Neural cell (in vitro differentiated cells): ENCODE results near the gene REM2. TPM values are rescaled to one million over a fixed set of nuclear protein-coding genes. Genes with fewer than 3 reads are reported as not detected.

Source experiments
- H2AFZ ChIP-seq: fragments of 200-600, 300-800 bp; sonication (generic), shearing (Covaris generic); 2 replicates; pipeline ENCODE4 v1.6.0; 2014; ENCODE audit warnings: low read depth, mild to moderate bottlenecking, antibody characterized with exemption, low read length, moderate library complexity
- H3F3A ChIP-seq: fragments of 200-600 bp; shearing (Covaris generic); 2 replicates; pipeline ENCODE4 v1.6.1; 2016; ENCODE audit warnings: mild to moderate bottlenecking, moderate library complexity, mixed read lengths, antibody characterized with exemption, low read length; ENCODE audit not compliant: insufficient read depth, poor library complexity, severe bottlenecking
- H3K27ac ChIP-seq: fragments of 200-600, 300-800 bp; sonication (generic), shearing (Covaris generic); 2 replicates; pipeline ENCODE4 v1.5.1; 2014; ENCODE audit warnings: mild to moderate bottlenecking, low read length, moderate library complexity
- H3K27me3 ChIP-seq: fragments of 300-800, 200-600 bp; sonication (generic), shearing (Covaris generic); 2 replicates; pipeline ENCODE4 v1.6.0; 2014; ENCODE audit warnings: mild to moderate bottlenecking, low read depth, low read length, moderate library complexity; ENCODE audit not compliant: insufficient read depth
- H3K36me3 ChIP-seq: fragments of 300-800, 200-600 bp; sonication (generic), shearing (Covaris generic); 2 replicates; pipeline ENCODE4 v1.5.1; 2014; ENCODE audit warnings: mild to moderate bottlenecking, antibody characterized with exemption, low read length, moderate library complexity; ENCODE audit not compliant: insufficient read depth
- H3K4me2 ChIP-seq: fragments of 300-800, 200-600 bp; sonication (generic), shearing (Covaris generic); 2 replicates; pipeline ENCODE4 v1.6.0; 2014; ENCODE audit warnings: mild to moderate bottlenecking, low read length
- H3K4me3 ChIP-seq: fragments of 300-800, 200-600 bp; sonication (generic), shearing (Covaris generic); 2 replicates; pipeline ENCODE4 v1.5.1; 2014; ENCODE audit warnings: mild to moderate bottlenecking, low read length, moderate library complexity
- H3K79me2 ChIP-seq: fragments of 200-600 bp; shearing (Covaris generic); replicated peaks from 2 replicates; pipeline ENCODE4 v1.6.0; 2014; ENCODE audit warnings: mild to moderate bottlenecking, low read length, moderate library complexity; ENCODE audit not compliant: insufficient read depth
- H3K9ac ChIP-seq: fragments of 300-800, 200-600 bp; sonication (generic), shearing (Covaris generic); 2 replicates; pipeline ENCODE4 v1.6.1; 2016; ENCODE audit warnings: mild to moderate bottlenecking, low read length, mixed read lengths
- H3K9me2 ChIP-seq: fragments of 200-600 bp; shearing (Covaris generic); 2 replicates; pipeline ENCODE4 v1.6.1; 2016; ENCODE audit warnings: mild to moderate bottlenecking, low read length, mixed read lengths; ENCODE audit not compliant: insufficient read depth
- H3K9me3 ChIP-seq: fragments of 200-600, 300-800 bp; sonication (generic), shearing (Covaris generic); 2 replicates; pipeline ENCODE4 v1.6.1; 2016; ENCODE audit warnings: mild to moderate bottlenecking, mixed run types, low read length, moderate library complexity, mixed read lengths
- H4K20me1 ChIP-seq: fragments of 200-600 bp; shearing (Covaris generic); 2 replicates; pipeline ENCODE4 v1.6.1; 2016; ENCODE audit warnings: mild to moderate bottlenecking, mixed run types; ENCODE audit not compliant: insufficient read depth
- CTCF ChIP-seq: fragments of 450-650 bp; IDR thresholded peaks from 2 replicates; pipeline ENCODE4 v1.5.1; 2014; ENCODE audit warnings: antibody characterized with exemption, mild to moderate bottlenecking, moderate library complexity; ENCODE audit not compliant: poor library complexity, severe bottlenecking
- EP300 ChIP-seq: fragments of 450-650 bp; conservative IDR thresholded peaks from 2 replicates; pipeline ENCODE4 v1.6.1; 2014; ENCODE audit warnings: antibody characterized with exemption, mild to moderate bottlenecking, moderate library complexity; ENCODE audit not compliant: poor library complexity, severe bottlenecking
- EZH2 ChIP-seq: fragments of 200-600, 300-800 bp; shearing (Covaris generic), sonication (generic); IDR thresholded peaks from 2 replicates; pipeline ENCODE4 v1.6.1; 2014; ENCODE audit warnings: antibody characterized with exemption, low read length, borderline replicate concordance, mild to moderate bottlenecking; ENCODE audit not compliant: insufficient read depth, poor library complexity, severe bottlenecking
- MXI1 ChIP-seq: fragments of 450-650 bp; conservative IDR thresholded peaks from 2 replicates; pipeline ENCODE4 v1.6.1; 2014; ENCODE audit warnings: antibody characterized with exemption, mild to moderate bottlenecking; ENCODE audit not compliant: poor library complexity, severe bottlenecking
- POLR2AphosphoS5 ChIP-seq: IDR thresholded peaks from 2 replicates; pipeline ENCODE4 v1.6.1; 2012
- RAD21 ChIP-seq: fragments of 450-650 bp; conservative IDR thresholded peaks from 2 replicates; pipeline ENCODE4 v1.6.1; 2014; ENCODE audit warnings: antibody characterized with exemption, mild to moderate bottlenecking, moderate library complexity
- REST ChIP-seq: IDR thresholded peaks from 2 replicates; pipeline ENCODE4 v1.6.1; 2012; ENCODE audit warnings: borderline replicate concordance
- SMC3 ChIP-seq: fragments of 450-650 bp; conservative IDR thresholded peaks from 2 replicates; pipeline ENCODE4 v1.6.1; 2014; ENCODE audit warnings: antibody characterized with exemption, mild to moderate bottlenecking, moderate library complexity; ENCODE audit not compliant: poor library complexity
- TAF1 ChIP-seq: IDR thresholded peaks from 2 replicates; pipeline ENCODE4 v1.6.1; 2012; ENCODE audit warnings: low read depth
- polyA plus RNA-seq: library from polyadenylated mRNA; depleted of rRNA; stranded (reverse); fragments of >200 nt; gene quantifications from 2 replicates; pipeline ENCODE4 v1.2.3, GENCODE V29; 2014

REM2 gene
- polyA plus RNA-seq, 1 donor from 2014 or later: 28.6 TPM

GRCh38 chr14:22847661-22848341 lies 35.2 kb upstream of the REM2 start:
- H3K9me2 ChIP-seq: no peaks in the 10 kb centered on the region
- H4K20me1 ChIP-seq: no peaks in the 10 kb centered on the region
- no peaks in the 10 kb centered on the region for H3K27me3 ChIP-seq
- H3K9me3 ChIP-seq: no peaks in the 10 kb centered on the region
- no peaks in the 10 kb centered on the region for H3K36me3 ChIP-seq
- H3K9ac ChIP-seq: no peak overlapping the region
- no peaks in the 10 kb centered on the region for H3K79me2 ChIP-seq
- H3K27ac ChIP-seq: no peak overlapping the region
- no peak overlapping the region for H3K4me2 ChIP-seq
- TF ChIP-seq EP300 (no peak), MXI1 (no peak), EZH2 (no peak), RAD21 (no peak), TAF1 (no peak), POLR2AphosphoS5 (no peak), REST (no peak), SMC3 (no peak)
- H3F3A ChIP-seq: no peaks in the 10 kb centered on the region
- no peak overlapping the region for H3K4me3 ChIP-seq
- H2AFZ ChIP-seq: no peak overlapping the region

GRCh38 chr14:22848351-22849164 lies 34.5 kb upstream of the REM2 start:
- Histone ChIP-seq H3F3A (no peaks in the 10 kb centered on the region), H3K9me2 (no peaks in the 10 kb centered on the region), H4K20me1 (no peaks in the 10 kb centered on the region), H3K27me3 (no peaks in the 10 kb centered on the region), H3K4me3 (no peak overlapping the region), H3K9me3 (no peaks in the 10 kb centered on the region), H3K36me3 (no peaks in the 10 kb centered on the region), H3K79me2 (no peaks in the 10 kb centered on the region), H2AFZ (no peak overlapping the region), H3K9ac (no peak overlapping the region), H3K27ac (no peak overlapping the region), H3K4me2 (no peak overlapping the region)
- TF ChIP-seq CTCF: no peak
